ENCODE results near the gene CNOT1.

The CNOT1 gene

DNA sequence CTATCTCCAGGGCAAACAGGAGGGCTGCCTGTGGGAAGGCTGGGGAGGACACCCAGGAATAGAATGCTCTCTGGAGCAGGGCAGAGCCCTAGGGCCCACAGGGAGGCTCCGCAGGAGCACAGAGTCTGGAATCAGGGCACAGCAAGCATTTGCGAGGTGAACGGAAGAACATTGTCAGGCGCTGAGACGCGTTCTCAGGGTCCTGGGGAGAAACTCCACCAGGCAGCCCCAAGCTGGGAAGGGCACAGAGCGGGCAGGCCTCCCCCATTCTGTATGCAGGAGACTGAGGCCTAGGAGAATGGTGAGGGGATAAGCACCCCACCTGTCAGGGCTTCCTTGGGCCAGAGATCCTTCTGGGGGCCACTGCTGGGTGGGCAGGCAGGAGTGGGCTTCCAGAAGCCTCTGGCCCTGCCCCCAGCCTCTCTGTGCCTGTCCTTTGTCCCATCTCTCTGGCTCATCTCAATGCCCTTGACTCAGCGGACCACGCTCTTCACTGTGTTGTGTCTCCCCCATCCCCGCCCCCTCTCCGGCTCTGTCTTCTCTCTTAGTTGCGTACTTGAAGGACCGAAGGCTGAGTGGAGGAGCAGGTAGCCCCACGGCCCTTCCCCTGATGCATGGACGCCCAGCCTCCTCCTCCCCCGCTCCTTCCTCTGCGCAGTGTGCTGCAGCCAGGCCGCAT lies 119.4 kb downstream of the CNOT1 start:
- no peak overlapping the region for H3K9ac ChIP-seq (ENCODE audit: low read depth, low read length)
- no peaks in the 10 kb centered on the region for H3K4me1 ChIP-seq (ENCODE audit: insufficient read depth, low read length)

DNA sequence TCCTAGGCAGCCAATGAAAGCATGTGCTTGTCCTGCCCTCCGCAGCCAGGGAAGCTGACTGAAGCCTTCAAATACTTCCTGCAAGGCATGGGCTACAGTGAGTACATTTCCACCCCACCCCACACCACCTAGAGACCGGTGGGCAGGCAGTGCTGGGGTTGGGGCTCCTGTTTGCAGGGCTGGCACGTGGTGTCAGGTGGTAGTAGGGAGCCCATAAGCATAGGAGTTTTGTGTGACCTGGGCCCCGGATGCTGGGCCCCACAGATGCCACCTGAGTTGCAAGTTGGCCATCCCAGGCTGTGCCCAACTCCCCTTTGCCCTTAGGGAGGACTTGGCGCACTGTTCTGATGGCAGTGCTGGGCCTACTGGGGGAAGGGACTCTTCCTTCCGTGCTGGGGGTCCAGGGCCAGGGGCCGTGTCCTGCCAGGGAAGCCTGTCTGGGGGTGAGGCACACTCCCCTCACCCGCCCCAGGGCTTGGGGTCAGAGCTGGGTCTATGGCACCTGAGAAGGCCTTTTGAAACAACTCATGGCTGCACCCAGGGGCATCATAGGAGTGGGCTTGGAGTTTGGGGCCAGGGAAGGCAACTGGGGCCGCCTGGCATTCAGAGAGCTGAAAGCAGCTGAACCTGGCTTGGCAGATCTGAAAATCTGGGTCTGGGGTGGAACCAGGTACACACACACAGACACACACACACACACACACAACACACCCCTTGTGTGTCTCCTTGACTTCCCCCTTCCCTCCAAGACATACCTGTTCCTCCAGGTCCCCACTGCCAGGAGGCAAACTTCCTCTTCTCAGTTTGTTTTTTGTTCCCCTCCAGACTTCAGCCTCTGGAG lies 120.2 kb downstream of the CNOT1 start:
- H3K4me1 ChIP-seq (ENCODE audit: insufficient read depth, low read length) = no peaks in the 10 kb centered on the region
- H3K36me3 ChIP-seq (ENCODE audit: insufficient read depth, low read length) = no peaks in the 10 kb centered on the region; the same call in 1 of the 2 replicates
- H3K9ac ChIP-seq (ENCODE audit: low read depth, low read length) = no peak overlapping the region
- H3K9me3 ChIP-seq (ENCODE audit: control insufficient read depth, insufficient read depth, low read length) = no peaks in the 10 kb centered on the region

More for the DNA sequence above, 119.4 kb downstream of the CNOT1 start:
- H3K9me3 ChIP-seq (ENCODE audit: control insufficient read depth, insufficient read depth, low read length) = no peaks in the 10 kb centered on the region
- no peaks in the 10 kb centered on the region; the same call in 1 of the 2 replicates for H3K36me3 ChIP-seq (ENCODE audit: insufficient read depth, low read length)

DNA sequence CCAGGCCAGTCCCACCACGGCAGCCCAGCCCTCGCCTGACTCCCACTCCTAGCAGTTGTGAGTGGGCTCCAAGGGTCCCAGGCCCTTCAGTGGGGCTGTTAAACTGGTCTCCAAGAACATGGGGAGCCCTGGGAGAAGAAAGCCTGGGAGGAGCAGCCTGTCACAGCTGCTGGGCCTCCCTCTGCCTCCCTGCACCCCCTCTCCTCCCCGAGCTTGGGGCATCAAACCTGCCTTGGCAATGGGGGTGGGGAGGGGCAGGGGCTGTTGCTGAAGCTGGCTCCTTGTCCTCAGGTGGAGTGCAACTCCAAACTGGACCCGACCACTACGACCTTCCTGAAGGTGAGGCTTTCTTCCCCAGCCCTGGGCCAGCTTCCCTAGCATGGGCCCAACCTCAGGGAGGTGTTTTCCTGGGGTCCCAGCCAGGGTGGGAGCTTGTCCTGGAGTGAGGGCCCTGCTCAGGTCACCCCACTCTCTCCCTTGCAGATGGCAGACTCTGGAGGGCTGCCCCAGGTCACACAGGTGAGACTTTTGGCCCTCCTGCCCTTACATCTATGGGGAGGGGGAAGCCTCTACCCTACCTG lies 120.9 kb downstream of the CNOT1 start:
- H3K4me1 ChIP-seq (ENCODE audit: insufficient read depth, low read length) = no peaks in the 10 kb centered on the region
- H3K9me3 ChIP-seq (ENCODE audit: control insufficient read depth, insufficient read depth, low read length) = no peaks in the 10 kb centered on the region
- no peaks in the 10 kb centered on the region; the same call in 1 of the 2 replicates for H3K36me3 ChIP-seq (ENCODE audit: insufficient read depth, low read length)
- no peak overlapping the region for H3K9ac ChIP-seq (ENCODE audit: low read depth, low read length)

GRCh38 chr16:58507963-58508670 lies 121.5 kb downstream of the CNOT1 start:
- Histone ChIP-seq H3K9ac (ENCODE audit: low read depth, low read length) (no peak overlapping the region), H3K4me1 (ENCODE audit: insufficient read depth, low read length) (no peaks in the 10 kb centered on the region), H3K36me3 (ENCODE audit: insufficient read depth, low read length) (no peaks in the 10 kb centered on the region; the same call in 1 of the 2 replicates), H3K9me3 (ENCODE audit: control insufficient read depth, insufficient read depth, low read length) (no peaks in the 10 kb centered on the region)

GRCh38 chr16:58507195-58507962 lies 122.2 kb downstream of the CNOT1 start:
- Histone ChIP-seq H3K9me3 (ENCODE audit: control insufficient read depth, insufficient read depth, low read length) (no peaks in the 10 kb centered on the region), H3K36me3 (ENCODE audit: insufficient read depth, low read length) (no peaks in the 10 kb centered on the region; the same call in 1 of the 2 replicates), H3K4me1 (ENCODE audit: insufficient read depth, low read length) (no peaks in the 10 kb centered on the region), H3K9ac (ENCODE audit: low read depth, low read length) (no peak overlapping the region)

GRCh38 chr16:58506241-58507194 lies 123.1 kb downstream of the CNOT1 start:
- Histone ChIP-seq H3K36me3 (ENCODE audit: insufficient read depth, low read length) (no peaks in the 10 kb centered on the region; the same call in 1 of the 2 replicates), H3K9ac (ENCODE audit: low read depth, low read length) (no peak overlapping the region), H3K4me1 (ENCODE audit: insufficient read depth, low read length) (no peaks in the 10 kb centered on the region), H3K9me3 (ENCODE audit: control insufficient read depth, insufficient read depth, low read length) (no peaks in the 10 kb centered on the region)

- Histone ChIP-seq H3K4me1 (ENCODE audit: insufficient read depth, low read length) (no peaks in the 10 kb centered on the region), H3K36me3 (ENCODE audit: insufficient read depth, low read length) (no peaks in the 10 kb centered on the region), H3K9me3 (ENCODE audit: control insufficient read depth, insufficient read depth, low read length) (no peaks in the 10 kb centered on the region), H3K9ac (ENCODE audit: low read depth, low read length) (no peak overlapping the region)
Measured at GRCh38 chr16:58503863-58504688, 125.5 kb downstream of the CNOT1 start.

DNA sequence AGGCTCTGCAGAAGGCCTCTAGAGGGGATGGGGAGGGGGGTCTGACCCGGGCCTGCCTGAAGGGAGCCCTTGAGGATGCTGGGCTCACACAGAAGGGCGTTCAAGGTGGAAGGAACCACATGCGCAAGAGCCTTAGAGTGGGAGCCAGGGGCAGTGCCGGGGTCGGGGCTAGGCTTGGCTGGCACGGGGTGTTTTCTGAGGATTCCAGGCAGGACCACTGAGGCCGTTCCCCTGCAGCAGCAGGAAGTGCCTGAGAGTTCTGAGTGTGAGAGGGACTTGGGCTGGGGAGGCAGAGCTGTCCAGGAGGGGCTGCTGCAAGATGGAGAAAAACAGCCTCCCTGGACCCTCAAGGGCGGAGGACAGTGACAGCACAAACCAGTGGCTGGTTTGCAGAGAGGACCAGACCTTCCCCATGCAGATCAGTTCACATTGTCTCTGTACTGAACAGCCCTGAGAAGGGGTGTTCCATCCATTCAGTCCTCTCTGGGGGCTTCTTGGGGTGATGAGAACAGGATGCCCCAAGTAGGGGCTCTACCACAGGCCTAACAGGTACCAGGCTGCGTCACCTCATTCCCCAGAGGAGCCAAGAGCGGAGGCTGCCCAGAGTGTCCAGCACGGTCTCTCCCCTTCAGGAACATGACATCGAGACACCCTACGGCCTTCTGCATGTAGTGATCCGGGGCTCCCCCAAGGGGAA lies 126.3 kb downstream of the CNOT1 start:
- no peak overlapping the region for H3K9ac ChIP-seq (ENCODE audit: low read depth, low read length)
- H3K9me3 ChIP-seq (ENCODE audit: control insufficient read depth, insufficient read depth, low read length) = no peaks in the 10 kb centered on the region
- no peaks in the 10 kb centered on the region for H3K36me3 ChIP-seq (ENCODE audit: insufficient read depth, low read length)
- H3K4me1 ChIP-seq (ENCODE audit: insufficient read depth, low read length) = no peaks in the 10 kb centered on the region

DNA sequence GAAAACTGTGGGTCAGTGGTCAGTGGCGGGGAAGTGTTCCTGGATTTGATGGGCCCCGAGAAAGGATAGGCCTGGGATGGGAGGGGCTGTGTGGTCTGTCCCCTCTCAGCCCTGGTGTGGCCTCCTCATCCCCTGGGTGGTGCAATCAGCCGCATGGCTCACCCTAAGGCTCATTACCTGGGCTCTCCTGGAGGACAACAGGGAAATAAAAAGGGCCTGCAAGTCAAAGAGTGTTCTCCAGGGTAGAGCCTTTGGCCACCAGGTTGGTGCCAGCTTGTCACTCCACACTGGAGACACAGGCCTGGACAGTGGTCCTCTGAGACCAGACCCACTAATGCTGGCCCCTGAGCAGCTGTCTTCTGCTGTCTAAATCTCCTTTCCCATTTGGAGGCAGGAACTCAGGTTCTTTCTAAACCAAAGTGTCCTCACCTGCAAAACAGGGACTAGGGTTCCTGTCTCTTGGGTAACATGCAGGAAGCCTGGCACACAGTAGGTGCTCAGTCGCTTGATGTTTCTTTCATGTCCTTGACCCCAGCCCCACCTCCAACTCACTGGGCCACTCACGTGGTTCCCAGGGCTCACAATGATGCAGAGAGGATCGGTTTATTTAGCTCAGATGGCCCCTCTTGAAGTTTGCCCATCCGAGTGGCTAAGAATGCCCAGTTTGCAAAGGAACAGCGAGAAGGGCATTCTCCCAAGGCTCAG lies 127.3 kb downstream of the CNOT1 start:
- no peaks in the 10 kb centered on the region for H3K4me1 ChIP-seq (ENCODE audit: insufficient read depth, low read length)
- H3K36me3 ChIP-seq (ENCODE audit: insufficient read depth, low read length) = no peaks in the 10 kb centered on the region
- no peak overlapping the region; the same call in 1 of the 2 replicates for H3K9ac ChIP-seq (ENCODE audit: low read depth, low read length)
- no peaks in the 10 kb centered on the region for H3K9me3 ChIP-seq (ENCODE audit: control insufficient read depth, insufficient read depth, low read length)

DNA sequence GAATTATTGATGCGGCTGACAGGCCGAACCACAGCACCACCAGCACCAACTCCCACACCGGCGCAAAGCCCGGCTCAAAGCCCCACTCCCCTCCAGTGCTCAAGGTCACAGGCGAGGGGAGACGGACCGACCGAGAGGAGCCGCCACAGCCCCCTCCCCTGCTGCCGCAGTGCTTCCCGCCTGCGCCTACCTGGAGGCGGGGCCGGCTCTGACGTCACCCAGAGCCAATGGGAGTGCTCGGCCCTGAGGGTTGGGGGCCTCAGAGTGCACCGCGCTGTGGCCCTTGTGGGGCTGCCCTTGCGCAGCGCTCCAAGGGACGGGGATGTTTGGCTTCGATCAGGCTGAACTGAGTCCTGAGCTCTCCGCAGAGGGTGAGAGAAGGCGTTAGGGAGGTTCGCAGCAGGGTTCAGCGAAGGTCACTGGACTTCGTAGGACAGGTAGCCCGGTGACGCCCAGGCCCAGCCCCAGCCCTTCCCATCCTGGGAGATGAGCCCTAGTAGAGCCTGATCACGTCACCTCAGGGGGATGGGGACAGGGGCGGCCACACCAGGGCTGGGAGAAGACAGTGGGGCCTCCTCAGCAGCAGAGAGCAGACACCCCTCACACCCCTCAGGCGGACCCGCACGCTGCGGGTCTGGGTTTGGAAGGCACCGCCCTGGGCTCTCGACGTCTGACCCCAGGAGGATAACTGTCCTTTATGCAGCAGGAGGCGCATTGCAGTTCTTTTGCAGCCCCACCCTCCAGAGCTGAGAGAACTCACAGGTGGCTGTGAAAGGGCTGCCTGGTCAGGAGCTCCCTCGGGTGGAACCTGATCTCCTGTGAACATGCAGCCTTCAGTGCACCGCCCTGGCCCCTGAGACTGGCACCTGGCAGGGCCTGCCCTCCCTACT lies 128.1 kb downstream of the CNOT1 start:
- Histone ChIP-seq H3K9me3 (ENCODE audit: control insufficient read depth, insufficient read depth, low read length) (no peaks in the 10 kb centered on the region), H3K36me3 (ENCODE audit: insufficient read depth, low read length) (no peaks in the 10 kb centered on the region), H3K4me1 (ENCODE audit: insufficient read depth, low read length) (no peaks in the 10 kb centered on the region), H3K9ac (ENCODE audit: low read depth, low read length) (peak overlapping the region; percentile 62)

Data from ES-I3 (cell line).